Breast epithelium (tissue), 4 donors: Measurements from ENCODE around the gene USPL1. TPM values are rescaled to one million over a fixed set of nuclear protein-coding genes. Genes with fewer than 3 reads are reported as not detected.
"Not testable (repeated sequence)": the region's sequence is repeated elsewhere in the genome, so short reads cannot be mapped to it uniquely, and the experiment has no call there.

Experiments used
- DNase-seq, 2 donors: peaks; one replicate each; pipeline ENCODE4 v3.0.0-alpha.2; 2019; ENCODE audit warnings: low spot score in 2 of 2
- H3K27ac ChIP-seq, 2 donors: fragments of 200-600 bp; sonication (generic) in 1 of 2; one replicate each; pipeline ENCODE4 v1.5.1; 2016 to 2019; ENCODE audit warnings: mild to moderate bottlenecking in 1 of 2
- H3K27me3 ChIP-seq, 2 donors: fragments of 200-600 bp; sonication (generic) in 1 of 2; one replicate each; pipeline versions ENCODE4 v1.5.1 to v1.6.0; 2017 to 2019; ENCODE audit warnings: control low read depth in 1 of 2, mild to moderate bottlenecking in 1 of 2
- H3K36me3 ChIP-seq: fragments of 200-600 bp; one replicate; pipeline ENCODE4 v1.5.1; 2019
- H3K4me1 ChIP-seq, 2 donors: fragments of 200-600 bp; sonication (generic); one replicate each; pipeline ENCODE4 v1.5.1; 2016 to 2019; ENCODE audit warnings: control low read depth in 1 of 2
- H3K4me3 ChIP-seq, 3 donors: fragments of 200-600 bp; sonication (generic); 1 replicate in 2 of 3; 2 replicates in 1 of 3; pipeline ENCODE4 v1.5.1; 2016 to 2019; ENCODE audit warnings: mild to moderate bottlenecking in 3 of 3, moderate library complexity in 2 of 3
- H3K9me3 ChIP-seq, 2 donors: fragments of 200-600 bp; sonication (generic) in 1 of 2; one replicate each; pipeline ENCODE4 v1.5.1; 2016 to 2019; ENCODE audit warnings: control low read depth in 1 of 2
- CTCF ChIP-seq, 3 donors: fragments of 450-650 bp; IDR thresholded peaks; one replicate each; pipeline ENCODE4 v1.5.1; 2016 to 2017; ENCODE audit warnings: antibody characterized with exemption in 3 of 3, mild to moderate bottlenecking in 3 of 3, moderate library complexity in 3 of 3
- POLR2A ChIP-seq: fragments of 450-650 bp; IDR thresholded peaks from one replicate; pipeline ENCODE4 v1.6.1; 2016; ENCODE audit warnings: antibody characterized with exemption, mild to moderate bottlenecking, moderate library complexity
- POLR2AphosphoS5 ChIP-seq, 3 donors: sonication (generic); formaldehyde crosslinking; IDR thresholded peaks; one replicate each; pipeline ENCODE4 v1.6.1; 2017; ENCODE audit warnings: antibody characterized with exemption in 3 of 3
- intact Hi-C: fragments of 100-400 bp; cut with DNase I; formaldehyde crosslinking; loops from one replicate; pipeline ENCODE4 v1.15.1; 2023; ENCODE audit warnings: low total_unique reads
- total RNA-seq, 3 donors: library from RNA; depleted of rRNA; stranded (reverse); fragments of >200 nt; gene quantifications; one replicate each; pipeline ENCODE4 v1.1.0, GENCODE V29; 2016

USPL1 gene
- total RNA-seq, 3 donors from 2014 or later = 27.8 to 40.0 (median 28.2) TPM

GRCh38 chr13:30633861-30634260 lies 16.1 kb downstream of the USPL1 start:
- no peaks in the 10 kb centered on the region for H3K27me3 ChIP-seq
- no peaks in the 10 kb centered on the region for H3K9me3 ChIP-seq
- no peaks in the 10 kb centered on the region for H3K4me1 ChIP-seq
- DNase-seq = no peak
- no peaks in the 10 kb centered on the region for H3K36me3 ChIP-seq
- intact Hi-C loops = no loop called here
- no peak for TF ChIP-seq CTCF (IDR thresholded peaks at IDR 0.05)
- TF ChIP-seq POLR2A = no peak
- no peak for TF ChIP-seq POLR2AphosphoS5 (IDR thresholded peaks at IDR 0.05)
- no peak overlapping the region for H3K4me3 ChIP-seq
- H3K27ac ChIP-seq = no peak overlapping the region

GRCh38 chr13:30634838-30635237 lies 17.1 kb downstream of the USPL1 start:
- H3K4me3 ChIP-seq = no peak overlapping the region
- H3K27ac ChIP-seq = no peak overlapping the region
- no peaks in the 10 kb centered on the region for H3K27me3 ChIP-seq
- no peaks in the 10 kb centered on the region for H3K36me3 ChIP-seq
- intact Hi-C loops = no loop called here
- DNase-seq = no peak
- TF ChIP-seq CTCF (IDR thresholded peaks at IDR 0.05) (no peak), POLR2A (no peak), POLR2AphosphoS5 (IDR thresholded peaks at IDR 0.05) (no peak)
- no peaks in the 10 kb centered on the region for H3K9me3 ChIP-seq
- no peaks in the 10 kb centered on the region for H3K4me1 ChIP-seq

GRCh38 chr13:30638301-30638700 lies 20.6 kb downstream of the USPL1 start:
- no peaks in the 10 kb centered on the region for H3K36me3 ChIP-seq
- H3K4me1 ChIP-seq = no peaks in the 10 kb centered on the region
- no peaks in the 10 kb centered on the region for H3K27me3 ChIP-seq
- no peak for DNase-seq
- no peak overlapping the region for H3K4me3 ChIP-seq
- intact Hi-C loops = no loop called here
- no peak overlapping the region for H3K27ac ChIP-seq
- TF ChIP-seq POLR2A (no peak), CTCF (IDR thresholded peaks at IDR 0.05) (no peak), POLR2AphosphoS5 (IDR thresholded peaks at IDR 0.05) (no peak)
- no peaks in the 10 kb centered on the region for H3K9me3 ChIP-seq

GRCh38 chr13:30639671-30640070 lies 22.0 kb downstream of the USPL1 start:
- Histone ChIP-seq H3K9me3 (no peaks in the 10 kb centered on the region), H3K4me1 (no peaks in the 10 kb centered on the region), H3K27ac (no peak overlapping the region), H3K4me3 (no peak overlapping the region), H3K36me3 (no peaks in the 10 kb centered on the region), H3K27me3 (no peaks in the 10 kb centered on the region)
- DNase-seq = no peak
- TF ChIP-seq POLR2AphosphoS5 (IDR thresholded peaks at IDR 0.05) (no peak), CTCF (IDR thresholded peaks at IDR 0.05) (no peak), POLR2A (no peak)
- intact Hi-C loops = no loop called here

- H3K4me1 ChIP-seq, H3K36me3 ChIP-seq, H3K9me3 ChIP-seq, H3K27me3 ChIP-seq, DNase-seq, H3K27ac ChIP-seq, H3K4me3 ChIP-seq, intact Hi-C loops: not testable (repeated sequence)
Observed at GRCh38 chr13:30641173-30641572, 23.5 kb downstream of the USPL1 start.

- TF ChIP-seq POLR2AphosphoS5 (IDR thresholded peaks at IDR 0.05) = no peak
- TF ChIP-seq POLR2A = no peak
- no peak for TF ChIP-seq CTCF (IDR thresholded peaks at IDR 0.05)
- Histone ChIP-seq H3K36me3 (peaks cover 3% of the 10 kb centered on the region), H3K27me3 (no peaks in the 10 kb centered on the region), H3K27ac (no peak overlapping the region), H3K9me3 (no peaks in the 10 kb centered on the region), H3K4me1 (no peaks in the 10 kb centered on the region), H3K4me3 (no peak overlapping the region)
- DNase-seq = no peak
- intact Hi-C loops = no loop called here
Observed at GRCh38 chr13:30645629-30646028, 27.9 kb downstream of the USPL1 start.
